OCI-M2 (cell line): ENCODE measurements around the gene CREB3L2.
"Not testable (repeated sequence)": the region's sequence is repeated elsewhere in the genome, so short reads cannot be mapped to it uniquely, and the experiment has no call there.

Experiments used
- DNase-seq: peaks from one replicate; lab custom pipeline; 2025; ENCODE audit not compliant: unreplicated experiment; lab: John Stamatoyannopoulos, UW

CREB3L2 gene

GRCh38 chr7:137989590-137989989 lies 12.3 kb downstream of the CREB3L2 start:
- DNase-seq, result no peak

- DNase-seq, result no peak
These were observed 12.8 kb downstream of the CREB3L2 start for GRCh38 chr7:137989094-137989493.

GRCh38 chr7:137987968-137988367 lies 13.9 kb downstream of the CREB3L2 start:
- DNase-seq, result no peak

- no peak for DNase-seq
These were observed 14.3 kb downstream of the CREB3L2 start for GRCh38 chr7:137987563-137987962.

- no peak for DNase-seq
These were observed 14.9 kb downstream of the CREB3L2 start for GRCh38 chr7:137987018-137987349.

- no peak for DNase-seq
These were observed 15.5 kb downstream of the CREB3L2 start for GRCh38 chr7:137986252-137987017.

GRCh38 chr7:137985897-137986251 lies 16.0 kb downstream of the CREB3L2 start:
- no peak for DNase-seq

GRCh38 chr7:137985253-137985896 lies 16.5 kb downstream of the CREB3L2 start:
- DNase-seq, result no peak

GRCh38 chr7:137984181-137985041 lies 17.5 kb downstream of the CREB3L2 start:
- DNase-seq, result no peak

GRCh38 chr7:137983323-137984008 lies 18.4 kb downstream of the CREB3L2 start:
- no peak for DNase-seq

- DNase-seq, result not testable (repeated sequence)
These were observed 19.5 kb downstream of the CREB3L2 start for GRCh38 chr7:137982394-137982793.

GRCh38 chr7:137981668-137982067 lies 20.2 kb downstream of the CREB3L2 start:
- DNase-seq, result no peak

GRCh38 chr7:137981175-137981574 lies 20.7 kb downstream of the CREB3L2 start:
- DNase-seq, result no peak

- no peak for DNase-seq
These were observed 21.6 kb downstream of the CREB3L2 start for GRCh38 chr7:137980308-137980707.

GRCh38 chr7:137978464-137979237 lies 23.2 kb downstream of the CREB3L2 start:
- no peak for DNase-seq

- no peak for DNase-seq
These were observed 24.7 kb downstream of the CREB3L2 start for GRCh38 chr7:137977173-137977572.

- no peak for DNase-seq
These were observed 25.2 kb downstream of the CREB3L2 start for GRCh38 chr7:137976696-137977095.

- no peak for DNase-seq
These were observed 25.7 kb downstream of the CREB3L2 start for GRCh38 chr7:137976232-137976631.

GRCh38 chr7:137975768-137976167 lies 26.1 kb downstream of the CREB3L2 start:
- no peak for DNase-seq

- no peak for DNase-seq
These were observed 26.7 kb downstream of the CREB3L2 start for GRCh38 chr7:137975221-137975620.

- no peak for DNase-seq
These were observed 27.1 kb downstream of the CREB3L2 start for GRCh38 chr7:137974766-137975165.
